PFSK-1 (cell line): ENCODE results near the gene DUOX1.

Experiments
- POLR2AphosphoS5 ChIP-seq: IDR thresholded peaks from 2 replicates; pipeline ENCODE4 v1.6.1; 2012; ENCODE audit warnings: low read depth, mild to moderate bottlenecking, control low read depth, low read length, moderate library complexity
- REST ChIP-seq, 2 experiments: IDR thresholded peaks; 2 replicates each; pipeline versions ENCODE4 v1.6.1 to v1.8.0; 2011 to 2012; ENCODE audit warnings: low read depth in 2 of 2, low read length in 2 of 2, control low read depth in 1 of 2, inconsistent platforms in 1 of 2, mild to moderate bottlenecking in 1 of 2, moderate library complexity in 1 of 2; ENCODE audit not compliant: insufficient read depth in 1 of 2
- SIN3A ChIP-seq: IDR thresholded peaks from 2 replicates; pipeline ENCODE4 v1.6.1; 2012; ENCODE audit warnings: mild to moderate bottlenecking, low read length, moderate library complexity, borderline replicate concordance; ENCODE audit not compliant: insufficient read depth
- TAF1 ChIP-seq: IDR thresholded peaks from 2 replicates; pipeline ENCODE4 v1.6.1; 2012; ENCODE audit warnings: low read length, control low read depth, borderline replicate concordance; ENCODE audit not compliant: insufficient read depth

- TF ChIP-seq POLR2AphosphoS5 (no peak), REST (IDR thresholded peaks at IDR 0.05; ENCODE audit: insufficient read depth in 1 of 2, low read depth in 2 of 2, low read length in 2 of 2) (no peak), TAF1 (no peak), SIN3A (no peak)
Observed at GRCh38 chr15:45116006-45116481, 13.8 kb upstream of the DUOX1 start.
